GDM1 (cell line): ENCODE data around the gene HDAC4.

Source experiments
- DNase-seq: peaks from one replicate; lab custom pipeline; 2025; lab: John Stamatoyannopoulos, UW

The HDAC4 gene

DNA sequence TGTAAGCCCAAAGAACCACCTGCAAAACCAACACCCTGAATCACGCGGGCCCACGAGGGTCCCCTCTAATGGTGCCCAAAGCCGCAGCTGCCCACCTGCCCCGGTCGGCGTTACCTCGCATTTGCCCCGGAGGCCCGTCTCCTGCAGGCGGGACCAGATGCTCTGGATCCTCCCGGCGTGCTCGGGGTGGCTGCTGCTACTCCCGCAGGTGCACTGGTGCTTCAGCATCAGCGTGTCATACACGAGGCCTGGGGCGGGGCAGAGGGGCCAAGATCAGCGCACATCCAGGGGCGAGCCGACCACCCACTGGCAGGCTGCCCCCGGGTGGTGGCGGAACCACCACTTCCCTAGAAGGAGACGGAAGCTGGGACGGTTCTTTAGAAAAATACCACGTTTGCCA is 292.9 kb downstream of the HDAC4 start:
- no peak for DNase-seq

DNA sequence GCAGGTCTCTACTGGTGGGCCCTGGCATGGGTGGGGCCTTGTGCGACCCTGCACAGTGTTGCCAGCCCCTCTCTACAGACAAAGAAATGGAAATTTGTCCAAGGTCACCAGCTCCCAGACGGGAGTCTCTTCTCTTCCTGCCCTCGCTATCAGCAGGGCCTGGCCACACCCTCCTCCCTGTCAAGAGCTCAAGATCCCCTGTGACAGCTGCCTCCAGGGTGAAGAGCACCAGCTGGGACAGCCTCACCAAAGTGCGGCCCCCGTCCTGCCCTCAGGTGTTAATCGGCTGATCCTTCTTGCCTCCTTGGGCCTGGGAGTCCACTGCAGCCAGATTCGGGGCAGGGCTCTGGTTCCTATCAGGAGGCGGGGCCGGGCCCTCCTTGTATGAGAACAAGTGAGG is 293.9 kb downstream of the HDAC4 start:
- DNase-seq, result no peak

DNA sequence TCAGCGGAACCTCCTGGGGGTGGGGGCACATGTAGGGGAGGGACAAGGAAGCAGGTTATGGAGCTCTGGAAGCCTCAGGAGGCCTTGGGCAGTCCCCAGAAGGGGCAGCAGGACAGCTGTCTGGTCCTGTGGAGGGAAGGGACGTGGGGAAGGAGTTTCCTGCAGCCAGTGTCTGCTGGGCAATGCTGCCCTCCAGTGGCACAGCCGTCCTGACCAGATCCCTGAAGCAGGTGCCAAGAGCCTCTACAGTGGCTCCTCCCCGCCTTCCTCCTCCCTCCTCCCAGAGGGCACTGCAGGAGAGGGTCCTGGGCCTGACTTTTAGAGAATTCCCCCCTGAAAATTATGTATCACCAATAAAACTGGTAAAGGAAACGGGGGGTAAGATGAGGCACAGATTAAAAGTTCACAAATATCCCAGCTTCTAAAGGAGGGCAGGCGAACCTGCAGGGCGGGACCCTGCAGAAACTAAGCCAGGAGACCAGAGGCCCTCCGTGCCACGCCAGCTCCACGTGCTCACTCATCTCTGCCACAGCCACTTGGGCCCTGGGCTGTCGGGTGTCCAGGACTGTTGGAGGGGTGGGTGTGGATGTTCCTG is 294.4 kb downstream of the HDAC4 start:
- no peak for DNase-seq

DNA sequence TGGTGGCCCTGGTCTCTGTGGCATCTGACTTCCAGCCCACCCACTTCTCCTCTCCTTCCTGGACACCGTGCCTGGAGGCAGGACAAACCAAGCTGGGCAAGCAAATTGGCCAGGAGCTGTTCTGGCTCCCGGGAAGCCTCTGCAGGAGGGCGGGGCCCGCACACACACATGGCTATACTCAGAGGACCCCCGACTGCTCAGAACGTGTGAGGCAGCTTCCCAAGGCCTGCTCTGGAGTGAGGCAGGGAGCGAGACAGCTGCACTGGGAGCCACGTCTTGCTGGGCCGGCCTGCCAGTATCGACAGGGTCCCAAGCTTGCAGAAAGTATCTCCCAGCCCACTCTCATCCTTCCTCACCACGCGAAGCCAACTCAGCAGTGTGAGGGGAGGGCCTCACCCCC is 295.6 kb downstream of the HDAC4 start:
- no peak for DNase-seq

DNA sequence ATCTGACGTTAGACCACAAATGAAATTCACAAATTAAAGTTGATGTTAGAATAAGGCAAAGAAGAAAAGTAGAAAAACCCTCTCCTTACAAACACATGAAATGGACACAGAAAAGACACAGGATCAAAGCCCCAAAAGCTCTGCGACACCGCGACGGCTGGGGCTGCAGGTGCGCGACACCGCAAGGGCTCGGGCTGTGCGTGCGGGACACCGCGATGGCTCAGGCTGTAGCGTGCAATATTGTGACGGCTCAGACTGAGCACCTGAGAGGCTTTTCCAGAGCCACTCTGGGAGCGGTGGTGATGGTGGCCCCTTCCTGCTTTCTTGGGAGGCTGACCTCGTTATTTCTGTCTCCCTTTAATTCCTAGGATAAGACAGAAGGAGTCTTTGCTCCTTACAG is 296.0 kb downstream of the HDAC4 start:
- no peak for DNase-seq

GRCh38 chr2:239103125-239104098 is 297.4 kb downstream of the HDAC4 start:
- DNase-seq, result no peak

DNA sequence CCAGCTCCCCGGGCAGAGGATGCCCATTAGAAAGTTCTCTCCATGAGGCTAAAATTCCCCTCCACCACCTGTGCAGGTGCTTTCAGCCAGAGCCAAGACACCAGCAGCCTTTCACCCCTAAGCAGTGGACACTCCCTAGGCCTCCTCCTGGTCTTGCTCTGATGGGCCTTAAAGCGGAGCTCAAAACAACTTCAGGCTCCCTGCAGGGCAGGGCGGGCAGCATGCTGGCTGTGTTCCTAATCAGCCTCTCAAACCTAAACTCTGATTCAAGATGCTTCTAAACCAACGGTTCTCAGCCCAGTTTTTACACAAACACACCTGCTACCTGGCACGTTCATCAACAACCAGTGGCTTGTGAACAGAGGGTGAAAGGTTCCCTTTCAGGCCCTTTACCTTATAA is 298.6 kb downstream of the HDAC4 start:
- DNase-seq, result no peak

- DNase-seq, result no peak
Measured at GRCh38 chr2:239101807-239102206, 299.0 kb downstream of the HDAC4 start.

DNA sequence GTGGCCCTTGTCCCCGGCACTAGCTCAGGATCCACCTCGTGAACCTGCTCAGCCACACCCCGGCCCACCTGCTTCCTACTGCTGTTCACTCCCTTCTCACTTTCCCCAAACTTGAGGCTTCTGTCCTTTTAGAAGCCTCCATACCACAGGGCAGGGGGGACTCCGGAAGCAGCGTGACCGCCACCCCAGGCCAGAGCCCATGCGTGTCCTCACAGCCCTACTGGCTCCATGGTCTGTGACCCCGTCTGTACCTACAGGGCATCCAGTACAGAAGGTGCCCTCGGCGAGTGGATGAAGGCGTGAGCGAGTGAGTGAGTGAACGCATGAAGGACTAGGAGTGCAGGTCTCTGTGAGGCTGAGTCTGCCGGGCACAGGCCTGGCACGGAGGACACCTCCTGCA is 299.7 kb downstream of the HDAC4 start:
- DNase-seq, result no peak

GRCh38 chr2:239099474-239099873 is 301.3 kb downstream of the HDAC4 start:
- DNase-seq, result no peak

DNA sequence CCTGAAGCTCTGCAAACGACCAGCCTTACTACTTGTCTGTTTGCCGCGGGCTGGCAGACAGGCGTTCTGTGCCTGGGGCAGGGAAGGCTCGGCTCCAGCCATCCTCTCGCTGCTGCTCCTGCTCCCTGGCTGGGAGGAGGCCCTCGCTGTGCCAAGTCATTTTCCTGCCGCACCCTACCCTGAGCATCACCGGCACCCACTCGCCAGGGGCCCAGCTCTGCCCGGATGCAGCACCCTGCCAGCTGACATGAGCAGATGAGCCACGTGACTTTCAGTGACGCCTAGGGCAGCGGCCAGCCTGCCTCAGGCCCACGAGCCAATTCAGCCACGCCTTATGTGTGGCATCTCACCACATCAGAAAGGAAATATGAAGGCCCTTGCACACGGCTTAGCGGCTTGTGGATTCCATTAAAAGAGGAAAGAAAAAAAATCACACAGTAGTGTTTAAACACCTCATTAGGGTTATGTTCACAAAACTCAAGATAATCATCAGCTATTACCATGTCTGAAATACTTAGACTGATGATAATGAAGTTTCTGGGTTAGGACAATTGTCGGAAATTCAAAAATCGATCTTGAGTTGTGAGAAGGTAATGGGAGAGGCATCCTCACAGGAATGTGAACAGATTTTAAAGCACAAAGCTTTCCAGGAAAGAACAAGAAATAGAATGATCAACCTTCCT is 302.4 kb downstream of the HDAC4 start:
- DNase-seq, result no peak

DNA sequence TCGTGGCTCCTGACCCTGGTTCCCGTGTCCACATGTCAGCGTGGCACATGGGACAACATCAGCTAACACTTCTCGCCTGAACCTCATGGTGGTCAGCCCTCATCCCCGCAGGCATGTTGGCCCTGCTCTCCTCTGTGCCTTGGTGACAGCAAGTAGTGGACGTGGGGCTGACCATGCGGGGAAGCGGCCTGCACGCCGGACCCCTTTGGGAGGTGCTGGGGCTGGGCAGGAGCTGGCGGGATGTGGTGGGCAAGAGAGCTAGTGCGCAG is 303.5 kb downstream of the HDAC4 start:
- DNase-seq, result no peak

- DNase-seq, result no peak
Measured at GRCh38 chr2:239096676-239097427, 304.0 kb downstream of the HDAC4 start.

GRCh38 chr2:239095460-239096081 is 305.2 kb downstream of the HDAC4 start:
- DNase-seq, result no peak

DNA sequence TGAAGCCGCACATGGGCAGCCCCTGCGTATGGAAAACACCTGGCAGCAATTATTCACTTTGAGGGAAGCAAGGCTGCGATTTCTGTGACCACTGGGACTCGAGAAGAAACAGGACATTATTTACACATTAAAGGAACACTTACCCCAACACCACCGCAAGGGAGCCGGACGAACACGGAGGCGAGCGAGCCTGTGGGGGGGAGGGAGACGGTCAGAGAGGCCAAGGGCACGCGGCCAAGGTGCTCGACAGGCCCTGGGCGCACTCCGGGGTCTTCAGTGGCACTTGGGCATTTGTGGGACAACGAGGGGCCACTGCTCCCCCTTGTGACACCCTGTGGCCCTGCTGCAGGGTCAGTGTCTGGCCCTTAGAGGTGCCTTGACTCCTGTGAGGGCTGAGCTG is 306.0 kb downstream of the HDAC4 start:
- DNase-seq, result no peak

GRCh38 chr2:239093952-239094351 is 306.9 kb downstream of the HDAC4 start:
- no peak for DNase-seq

GRCh38 chr2:239093542-239093941 is 307.3 kb downstream of the HDAC4 start:
- DNase-seq, result no peak

DNA sequence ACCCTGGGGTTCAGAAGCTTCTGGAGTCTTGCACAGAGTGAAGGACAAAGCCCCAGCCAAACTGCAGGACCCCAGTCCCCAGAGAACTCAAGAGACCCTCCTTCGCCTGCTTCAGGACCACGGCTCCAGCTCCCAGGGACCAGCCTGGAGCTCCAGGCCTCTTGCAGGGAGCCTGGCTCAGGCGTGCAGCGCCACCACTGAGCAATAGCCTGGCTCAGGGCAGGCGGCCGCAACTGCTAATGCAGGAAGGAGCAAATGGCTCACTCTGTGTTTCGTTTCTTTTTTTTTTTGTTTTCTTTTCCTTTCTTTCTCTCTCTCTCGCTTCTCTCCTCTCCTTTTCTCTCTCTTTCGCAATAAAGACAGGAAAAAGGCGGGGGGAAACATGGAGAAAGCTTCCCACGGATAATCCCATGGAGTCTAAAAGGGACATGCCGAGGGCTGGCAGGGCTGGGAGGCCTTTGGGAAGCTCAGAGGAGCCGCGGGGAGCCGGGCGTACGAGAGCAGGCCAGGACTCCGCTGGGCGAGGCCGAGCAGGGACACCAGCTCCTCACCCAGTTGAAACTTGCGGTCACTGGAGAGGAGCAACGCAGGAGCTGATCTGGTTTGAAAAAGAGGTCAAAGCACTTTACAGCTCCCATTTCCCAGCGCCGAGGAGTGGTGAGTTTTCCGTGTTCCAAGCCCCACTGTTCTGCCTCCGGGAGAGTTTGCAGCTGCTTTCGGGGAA is 308.1 kb downstream of the HDAC4 start:
- no peak for DNase-seq

- no peak for DNase-seq
Measured at GRCh38 chr2:239089884-239090283, 310.9 kb downstream of the HDAC4 start.

DNA sequence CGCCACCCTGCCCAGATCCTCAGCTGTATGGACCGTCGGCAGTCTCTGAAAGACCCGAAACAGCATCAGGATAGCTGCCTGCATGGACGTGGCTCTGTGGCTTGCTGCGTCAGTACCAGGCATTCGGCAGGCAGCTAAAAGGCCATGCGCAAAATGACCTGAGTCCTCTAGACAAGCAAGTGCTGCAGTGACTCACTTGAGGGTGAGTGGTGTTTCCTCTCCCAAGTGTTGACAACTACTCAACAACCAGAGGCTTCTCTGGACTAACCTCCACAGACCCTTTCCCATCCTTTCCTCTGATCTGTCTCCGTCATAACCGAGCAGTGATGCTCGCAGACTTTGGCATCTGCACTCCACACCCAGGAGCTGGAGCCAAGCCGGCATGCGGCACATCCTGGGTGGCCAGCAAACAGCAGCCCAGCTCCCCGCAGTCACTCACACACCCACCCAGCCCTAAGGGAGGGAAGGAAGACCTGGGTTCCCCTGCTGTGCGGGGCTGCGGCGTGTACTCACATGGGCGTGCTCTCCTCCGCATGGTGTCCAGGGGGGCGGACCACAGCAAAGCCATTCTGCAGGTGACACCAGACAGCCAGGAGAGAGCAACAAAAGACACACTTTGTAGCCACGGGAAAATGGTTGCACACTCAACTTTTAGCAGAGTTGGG is 313.6 kb downstream of the HDAC4 start:
- DNase-seq, result no peak
